Stomach (tissue), 9 donors: ENCODE measurements around the gene ZNF438. TPM values are rescaled to one million over a fixed set of nuclear protein-coding genes. Genes with fewer than 3 reads are reported as not detected.

Source experiments
- DNase-seq, 2 donors: peaks; one replicate each; pipeline versions ENCODE4 v3.0.0 to v3.0.0-alpha.2; 2013 to 2019
- H3K27ac ChIP-seq, 5 donors: fragments of 200-600 bp in 4 of 5; sonication (generic) in 4 of 5; one replicate each; pipeline ENCODE4 v1.5.1; 2013 to 2019; ENCODE audit warnings: mild to moderate bottlenecking in 1 of 5, moderate library complexity in 1 of 5
- H3K27me3 ChIP-seq, 3 donors: fragments of 200-600 bp; sonication (generic); one replicate each; pipeline ENCODE4 v1.5.1; 2017 to 2019; ENCODE audit warnings: mixed run types in 1 of 3
- H3K36me3 ChIP-seq, 4 donors: fragments of 200-600 bp; sonication (generic); 1 replicate in 3 of 4; 2 replicates in 1 of 4; pipeline ENCODE4 v1.5.1; 2016 to 2019
- H3K4me1 ChIP-seq, 4 donors: fragments of 200-600 bp; sonication (generic); one replicate each; pipeline ENCODE4 v1.5.1; 2016 to 2019
- H3K4me3 ChIP-seq, 4 donors: fragments of 200-600 bp; sonication (generic) in 3 of 4; one replicate each; pipeline ENCODE4 v1.5.1; 2016 to 2019; ENCODE audit warnings: mild to moderate bottlenecking in 1 of 4
- H3K9me3 ChIP-seq, 4 donors: fragments of 200-600 bp; sonication (generic); one replicate each; pipeline ENCODE4 v1.5.1; 2016 to 2019
- EP300 ChIP-seq: sonication (generic); formaldehyde crosslinking; IDR thresholded peaks from one replicate; pipeline ENCODE4 v1.6.1; 2017; ENCODE audit warnings: antibody characterized with exemption
- POLR2A ChIP-seq, 4 donors: fragments of 450-650 bp; IDR thresholded peaks; one replicate each; pipeline ENCODE4 v1.6.1; 2016; ENCODE audit warnings: antibody characterized with exemption in 4 of 4, control low read depth in 2 of 4, mild to moderate bottlenecking in 1 of 4, moderate library complexity in 1 of 4
- POLR2AphosphoS5 ChIP-seq, 3 donors: sonication (generic); formaldehyde crosslinking; IDR thresholded peaks; one replicate each; pipeline ENCODE4 v1.6.1; 2016; ENCODE audit warnings: antibody characterized with exemption in 3 of 3
- WGBS, 5 donors: extraction: QIAGEN DNeasy Blood & Tissue Kit in 3 of 5; methylation state at CpG; one replicate each; pipeline versions ENCODE4 v1.1.5 to v1.1.7; 2013 to 2018; 5-methylcytosine and 5-hydroxymethylcytosine counted together
- intact Hi-C: fragments of 100-400 bp; cut with DNase I; formaldehyde crosslinking; loops from one replicate; pipeline ENCODE4 v1.15.1; 2023; ENCODE audit warnings: low total_unique reads
- polyA plus RNA-seq, 3 donors: library from polyadenylated mRNA; stranded (reverse); fragments of 200-250 nt; gene quantifications; one replicate each; pipeline ENCODE4 v1.2.3, GENCODE V29; 2013
- total RNA-seq, 5 donors: library from RNA; depleted of rRNA; stranded (reverse); fragments of >200 nt; gene quantifications; one replicate each; pipeline versions ENCODE4 v1.1.0 to v1.2.3, GENCODE V29; 2014 to 2016
- TF ChIP-seq, protein P1 (sequence below), 7 experiments: fragments of 450-650 bp in 4 of 7; fragments of 200-600 bp in 3 of 7; sonication (generic) in 3 of 7; IDR thresholded peaks; one replicate each; pipeline ENCODE4 v1.5.1; 2016 to 2019; ENCODE audit warnings: antibody characterized with exemption in 7 of 7, control low read depth in 2 of 7, mild to moderate bottlenecking in 1 of 7
- donor health status: healthy with polysubstance abuse.
- donor health status: Bipolar disorder and iron deficiency.
- donor health status: healthy.

Gene ZNF438
- total and polyA plus RNA-seq, 8 donors, result 3.5 to 37.9 (median 5.4) TPM; not detected in 1

DNA sequence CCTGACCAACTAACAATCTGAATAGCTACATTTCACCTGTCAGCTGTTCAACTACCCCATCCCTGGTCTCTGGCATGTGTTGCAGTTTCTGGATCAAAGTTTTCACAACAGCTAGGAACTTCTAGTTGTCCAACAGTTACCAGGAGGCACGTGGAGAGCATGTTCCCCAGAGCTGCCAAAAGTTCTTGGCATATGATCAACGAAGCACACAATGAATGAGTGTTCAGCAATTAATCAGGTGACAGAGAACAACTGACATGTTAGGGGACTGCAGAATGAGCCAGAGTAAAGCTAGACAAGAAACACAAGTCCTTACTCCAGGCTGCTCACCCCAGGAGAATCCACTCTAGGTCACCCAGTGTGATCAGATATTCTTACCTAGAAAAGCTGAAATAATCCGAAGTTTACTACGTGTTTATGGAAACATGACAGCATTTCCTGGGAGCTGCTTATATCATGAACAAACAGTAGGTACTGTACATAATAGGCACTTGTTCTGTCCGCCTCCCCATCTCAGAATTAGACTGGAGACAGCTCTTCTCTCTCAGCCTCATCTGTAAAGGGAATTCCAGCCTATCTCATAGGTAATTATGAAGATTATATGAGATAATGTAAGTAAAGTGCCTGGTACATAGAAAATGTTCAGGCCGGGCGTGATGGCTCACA, 50.6 kb downstream of the ZNF438 start:
- Histone ChIP-seq H3K4me1 (peaks cover 11 to 35% (median 21%) of the 10 kb centered on the region in 4 donors), H3K4me3 (no peak overlapping the region), H3K27ac (peak overlapping the region in 4 of 5 donors; percentile 7 to 55 (median 45)), H3K9me3 (peaks cover 0 to 4% (median 0%) of the 10 kb centered on the region in 4 donors), H3K36me3 (no peaks in the 10 kb centered on the region), H3K27me3 (no peaks in the 10 kb centered on the region)
- intact Hi-C loops, result no loop called here
- DNase-seq, result peak; percentile 72 to 78
- TF ChIP-seq POLR2A (IDR thresholded peaks at IDR 0.05), result no peak
- TF ChIP-seq POLR2AphosphoS5 (IDR thresholded peaks at IDR 0.05), result peak; percentile 15 to 90 (median 46)
- 28 to 45% (median 37%) methylated on average over 7 of the region's 7 CpGs for WGBS, 5 donors

DNA sequence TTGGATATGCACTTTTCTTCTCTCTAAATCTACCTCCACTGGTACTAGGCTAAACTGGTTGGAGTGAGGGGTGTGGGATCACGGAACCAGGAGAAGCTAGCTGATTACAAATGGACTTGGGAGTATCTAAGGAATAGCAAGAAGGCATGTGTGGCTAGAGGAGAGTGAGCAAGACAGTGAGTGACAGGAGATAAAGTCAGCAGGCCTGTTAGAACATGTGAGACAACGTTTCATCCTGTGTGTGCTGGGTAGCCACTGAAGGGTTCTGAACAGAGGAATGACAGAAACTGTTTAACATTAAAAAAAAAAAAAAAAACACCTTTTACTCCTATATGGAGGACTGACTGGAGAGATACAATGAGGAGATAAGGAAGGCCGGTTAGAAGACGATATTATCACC, 51.7 kb downstream of the ZNF438 start:
- peaks cover 11 to 31% (median 18%) of the 10 kb centered on the region in 4 donors for H3K4me1 ChIP-seq
- H3K9me3 ChIP-seq, result peaks cover 0 to 4% (median 0%) of the 10 kb centered on the region in 4 donors
- 94 to 99% (median 94%) methylated on average over 4 of the region's 4 CpGs for WGBS, 5 donors
- no peaks in the 10 kb centered on the region for H3K36me3 ChIP-seq
- peak overlapping the region in 2 of 5 donors; percentile 47 to 55 for H3K27ac ChIP-seq
- TF ChIP-seq EP300, result no peak
- TF ChIP-seq, protein P1, sequence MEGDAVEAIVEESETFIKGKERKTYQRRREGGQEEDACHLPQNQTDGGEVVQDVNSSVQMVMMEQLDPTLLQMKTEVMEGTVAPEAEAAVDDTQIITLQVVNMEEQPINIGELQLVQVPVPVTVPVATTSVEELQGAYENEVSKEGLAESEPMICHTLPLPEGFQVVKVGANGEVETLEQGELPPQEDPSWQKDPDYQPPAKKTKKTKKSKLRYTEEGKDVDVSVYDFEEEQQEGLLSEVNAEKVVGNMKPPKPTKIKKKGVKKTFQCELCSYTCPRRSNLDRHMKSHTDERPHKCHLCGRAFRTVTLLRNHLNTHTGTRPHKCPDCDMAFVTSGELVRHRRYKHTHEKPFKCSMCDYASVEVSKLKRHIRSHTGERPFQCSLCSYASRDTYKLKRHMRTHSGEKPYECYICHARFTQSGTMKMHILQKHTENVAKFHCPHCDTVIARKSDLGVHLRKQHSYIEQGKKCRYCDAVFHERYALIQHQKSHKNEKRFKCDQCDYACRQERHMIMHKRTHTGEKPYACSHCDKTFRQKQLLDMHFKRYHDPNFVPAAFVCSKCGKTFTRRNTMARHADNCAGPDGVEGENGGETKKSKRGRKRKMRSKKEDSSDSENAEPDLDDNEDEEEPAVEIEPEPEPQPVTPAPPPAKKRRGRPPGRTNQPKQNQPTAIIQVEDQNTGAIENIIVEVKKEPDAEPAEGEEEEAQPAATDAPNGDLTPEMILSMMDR (IDR thresholded peaks at IDR 0.05), result no peak
- no peak for DNase-seq
- H3K27me3 ChIP-seq, result no peaks in the 10 kb centered on the region
- H3K4me3 ChIP-seq, result no peak overlapping the region
- intact Hi-C loops, result no loop called here

DNA sequence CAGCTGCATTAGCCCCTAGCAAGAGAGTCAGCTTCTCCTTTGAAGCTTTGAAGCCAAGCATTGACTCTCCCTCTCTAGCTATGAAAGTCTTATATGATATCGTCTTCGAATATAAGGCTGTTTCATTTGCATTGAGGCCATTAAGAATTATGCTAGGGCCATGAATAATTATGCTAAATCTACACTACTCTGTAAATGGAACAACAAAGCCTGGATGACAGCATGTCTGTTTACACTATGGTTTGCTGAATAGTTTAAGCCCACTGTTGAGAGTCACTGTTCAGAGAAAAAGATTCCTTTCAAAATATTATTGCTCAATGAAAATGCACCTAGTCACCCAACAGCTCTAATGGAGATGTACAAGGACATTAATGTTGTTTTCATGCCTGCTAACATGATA, 52.8 kb downstream of the ZNF438 start:
- Histone ChIP-seq H3K9me3 (peaks cover 0 to 4% (median 0%) of the 10 kb centered on the region in 4 donors), H3K36me3 (no peaks in the 10 kb centered on the region), H3K4me3 (no peak overlapping the region), H3K4me1 (peaks cover 11 to 31% (median 18%) of the 10 kb centered on the region in 4 donors), H3K27me3 (no peaks in the 10 kb centered on the region), H3K27ac (no peak overlapping the region)
- intact Hi-C loops, result no loop called here
- WGBS, 5 donors, result 94 to 100% (median 97%) methylated on average over 2 of the region's 2 CpGs
- TF ChIP-seq POLR2A (IDR thresholded peaks at IDR 0.05) (no peak), POLR2AphosphoS5 (IDR thresholded peaks at IDR 0.05) (no peak), EP300 (no peak)
- TF ChIP-seq, protein P1 (IDR thresholded peaks at IDR 0.05), result no peak
- no peak for DNase-seq

DNA sequence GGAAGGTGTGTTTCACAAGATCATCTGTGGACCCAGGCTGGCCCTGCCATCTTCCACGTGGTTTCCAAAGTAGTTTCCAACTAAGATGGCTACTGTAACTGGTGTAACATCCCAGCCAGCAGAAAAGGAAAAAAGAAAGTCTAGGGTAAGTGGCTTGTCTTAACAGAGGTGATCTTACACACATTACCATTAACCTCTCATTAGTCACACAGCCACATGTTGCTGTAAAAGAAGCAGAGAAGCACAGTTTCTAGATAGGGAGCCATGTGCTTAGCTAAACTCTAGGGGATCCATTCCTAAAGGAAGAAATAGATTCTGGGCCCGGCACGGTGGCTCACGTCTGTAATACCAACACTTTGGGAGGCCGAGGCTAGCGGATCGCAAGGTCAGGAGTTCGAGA, 54.3 kb downstream of the ZNF438 start:
- Histone ChIP-seq H3K9me3 (peaks cover 0 to 4% (median 0%) of the 10 kb centered on the region in 4 donors), H3K4me3 (no peak overlapping the region), H3K36me3 (no peaks in the 10 kb centered on the region), H3K27ac (no peak overlapping the region), H3K4me1 (peaks cover 11 to 34% (median 18%) of the 10 kb centered on the region in 4 donors), H3K27me3 (no peaks in the 10 kb centered on the region)
- WGBS, 5 donors, result 91 to 97% (median 95%) methylated on average over 8 of the region's 8 CpGs
- DNase-seq, result no peak
- TF ChIP-seq EP300 (no peak), POLR2A (IDR thresholded peaks at IDR 0.05) (no peak), POLR2AphosphoS5 (IDR thresholded peaks at IDR 0.05) (no peak)
- TF ChIP-seq, protein P1 (IDR thresholded peaks at IDR 0.05), result no peak
- intact Hi-C loops, result no loop called here
